Aorta (tissue), 5 donors: ENCODE results near the gene FER. TPM values are rescaled to one million over a fixed set of nuclear protein-coding genes. Genes with fewer than 3 reads are reported as not detected.
"Not testable (repeated sequence)": the region's sequence is repeated elsewhere in the genome, so short reads cannot be mapped to it uniquely, and the experiment has no call there.

Experiments used
- ATAC-seq: fragments of 200-7000 bp; cut with Tn5 transposase; one replicate; pipeline ENCODE4 v1.9.1; 2022; ENCODE audit warnings: moderate library complexity; ENCODE audit not compliant: low FRiP score
- DNase-seq, 2 donors: peaks; one replicate each; pipeline ENCODE4 v3.0.0-alpha.2; 2020
- H3K27ac ChIP-seq, 2 donors: one replicate each; pipeline ENCODE4 v1.5.1; 2013; ENCODE audit warnings: low read length in 2 of 2, mild to moderate bottlenecking in 2 of 2, moderate library complexity in 2 of 2, control low read depth in 1 of 2, inconsistent platforms in 1 of 2, low read depth in 1 of 2
- H3K27me3 ChIP-seq, 2 donors: one replicate each; pipeline ENCODE4 v1.6.1; 2013; ENCODE audit warnings: control low read depth in 1 of 2, low read length in 1 of 2, mild to moderate bottlenecking in 1 of 2, moderate library complexity in 1 of 2; ENCODE audit not compliant: insufficient read depth in 2 of 2, control insufficient read depth in 1 of 2
- H3K36me3 ChIP-seq, 2 donors: one replicate each; pipeline ENCODE4 v1.6.1; 2013; ENCODE audit warnings: control low read depth in 1 of 2, low read length in 1 of 2, mild to moderate bottlenecking in 1 of 2; ENCODE audit not compliant: insufficient read depth in 2 of 2, control insufficient read depth in 1 of 2
- H3K4me1 ChIP-seq, 2 donors: one replicate each; pipeline ENCODE4 v1.6.1; 2013; ENCODE audit warnings: low read length in 2 of 2, control low read depth in 1 of 2, mild to moderate bottlenecking in 1 of 2, moderate library complexity in 1 of 2; ENCODE audit not compliant: insufficient read depth in 2 of 2, control insufficient read depth in 1 of 2
- H3K4me3 ChIP-seq, 2 donors: one replicate each; pipeline ENCODE4 v1.5.1; 2013; ENCODE audit warnings: low read length in 2 of 2, control low read depth in 1 of 2, mild to moderate bottlenecking in 1 of 2
- H3K9me3 ChIP-seq: one replicate; pipeline ENCODE4 v1.6.1; 2013; ENCODE audit warnings: mild to moderate bottlenecking, low read length; ENCODE audit not compliant: control insufficient read depth
- WGBS, 2 donors: extraction: QIAGEN DNeasy Blood & Tissue Kit; methylation state at CpG; one replicate each; pipeline ENCODE4 v1.1.7; 2013; 5-methylcytosine and 5-hydroxymethylcytosine counted together
- intact Hi-C, 2 donors: fragments of 100-400 bp; cut with DNase I; formaldehyde crosslinking; loops; one replicate each; pipeline versions ENCODE4 v1.14.2 to v1.15.0; 2022
- polyA plus RNA-seq, 2 donors: library from polyadenylated mRNA; stranded (reverse); fragments of 200-250 nt; gene quantifications; one replicate each; pipeline ENCODE4 v1.2.3, GENCODE V29; 2013
- total RNA-seq, 2 donors: library from RNA; stranded (reverse); fragmentation: NEBNext Ultra II Directional; extraction: Animal tissue kit (Norgen Biotek cat#: 25700); gene quantifications; one replicate each; pipeline ENCODE4 v1.2.1, GENCODE V29; 2021
- donor health status: healthy with polysubstance abuse.
- donor health status: Bipolar disorder and iron deficiency.
- donor health status: DM: no; HTN: no; CAD: no.
- donor health status: DM: no; HTN: no; CAD: no.
- donor health status: DM: yes; HTN: yes; CAD: no.

Gene FER
- total and polyA plus RNA-seq, 4 donors: 5.1 to 54.6 (median 27.8) TPM

DNA sequence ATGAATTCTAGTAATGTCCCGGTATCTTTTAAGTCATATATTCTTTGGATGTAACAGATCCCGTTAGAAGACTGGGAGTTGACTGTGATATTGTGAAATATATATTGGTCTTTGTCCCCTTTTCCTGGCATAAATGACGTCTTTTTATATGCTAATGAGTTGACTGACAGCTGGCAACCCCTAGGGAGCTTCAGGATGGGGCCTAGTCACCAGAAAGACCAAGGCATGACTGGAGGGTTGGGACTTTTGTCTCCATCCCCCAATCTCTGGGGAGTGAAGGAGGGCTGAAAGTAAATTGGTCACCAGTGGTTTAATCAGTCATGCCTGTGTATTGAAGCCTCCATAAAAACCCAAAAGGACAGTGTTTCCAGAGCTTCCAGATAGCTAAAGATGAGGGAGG is 420.5 kb downstream of the FER start:
- H3K27ac ChIP-seq: no peak overlapping the region
- intact Hi-C loops: no loop called here
- WGBS, 2 donors: 92 to 96% methylated on average over 3 of the region's 3 CpGs
- no peaks in the 10 kb centered on the region for H3K27me3 ChIP-seq
- no peaks in the 10 kb centered on the region for H3K9me3 ChIP-seq
- ATAC-seq: no peak
- no peak overlapping the region for H3K4me3 ChIP-seq
- DNase-seq: no peak
- H3K36me3 ChIP-seq: no peaks in the 10 kb centered on the region
- H3K4me1 ChIP-seq: no peaks in the 10 kb centered on the region

DNA sequence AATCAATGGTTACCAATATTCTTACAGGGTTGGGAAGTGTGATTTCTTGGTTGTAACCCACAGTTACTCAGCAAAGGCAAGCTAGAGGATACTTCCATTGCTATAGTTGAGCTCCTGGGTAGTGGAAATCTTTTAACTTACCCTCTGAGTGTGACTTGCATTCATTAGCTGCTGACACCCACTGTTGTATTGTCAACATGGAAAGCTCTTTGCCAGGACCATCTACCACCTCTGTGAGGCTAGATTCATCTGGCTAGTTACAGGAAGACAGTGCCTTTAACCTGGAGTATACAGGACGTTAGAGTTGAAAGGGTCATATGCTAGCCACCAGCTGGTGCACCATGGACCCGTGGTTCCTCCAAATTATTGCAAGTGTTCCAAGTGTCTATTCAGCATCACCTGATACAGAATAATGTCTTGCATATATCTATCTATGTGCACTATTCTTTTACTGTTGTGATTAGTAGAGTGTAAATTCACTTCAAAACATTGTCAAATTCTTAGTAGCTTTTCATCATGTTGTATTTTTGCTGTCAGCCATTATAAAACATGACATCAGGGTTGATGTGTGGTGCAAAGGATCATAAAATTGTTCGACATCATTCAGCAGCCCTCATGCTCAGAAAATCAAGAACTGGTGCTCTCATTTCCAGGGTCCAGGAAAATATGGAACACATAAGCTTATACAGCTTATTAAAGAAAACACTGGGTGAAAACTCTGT is 423.1 kb downstream of the FER start:
- Histone ChIP-seq H3K27ac (no peak overlapping the region), H3K36me3 (no peaks in the 10 kb centered on the region), H3K27me3 (no peaks in the 10 kb centered on the region), H3K4me3 (no peak overlapping the region), H3K9me3 (no peaks in the 10 kb centered on the region), H3K4me1 (no peaks in the 10 kb centered on the region)
- ATAC-seq (no peak), DNase-seq (no peak)
- intact Hi-C loops: no loop called here
- WGBS, 2 donors: 86% methylated on average over 3 of the region's 3 CpGs

DNA sequence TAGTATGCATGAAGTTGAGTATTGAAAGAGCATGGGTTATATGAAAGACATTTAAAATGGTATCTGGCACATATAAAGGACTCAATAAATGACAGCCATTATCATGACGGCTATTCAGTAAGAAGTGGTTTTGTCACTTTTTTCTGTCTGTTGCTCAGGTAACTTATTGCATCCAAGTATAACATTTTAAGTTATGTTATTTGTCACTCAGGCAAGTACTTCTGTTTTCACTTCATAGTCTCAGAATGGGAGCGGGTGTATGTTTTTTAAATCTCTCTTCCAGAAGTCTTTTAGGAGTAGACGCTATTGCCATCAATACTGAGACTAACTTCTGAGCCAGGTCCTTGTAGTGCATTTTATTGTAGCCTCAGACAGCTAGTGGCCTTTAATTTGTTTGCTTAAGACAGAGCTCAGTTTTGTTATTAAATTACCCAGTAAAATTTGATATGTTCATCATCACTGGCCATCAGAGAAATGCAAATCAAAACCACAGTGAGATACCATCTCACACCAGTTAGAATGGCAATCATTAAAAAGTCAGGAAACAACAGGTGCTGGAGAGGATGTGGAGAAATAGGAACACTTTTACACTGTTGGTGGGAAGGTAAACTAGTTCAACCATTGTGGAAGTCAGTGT is 423.9 kb downstream of the FER start:
- H3K36me3 ChIP-seq, H3K27ac ChIP-seq, H3K4me1 ChIP-seq, H3K4me3 ChIP-seq, H3K9me3 ChIP-seq, DNase-seq, ATAC-seq, intact Hi-C loops, H3K27me3 ChIP-seq: not testable (repeated sequence)
- 89 to 95% methylated on average over 3 of the region's 3 CpGs for WGBS, 2 donors

DNA sequence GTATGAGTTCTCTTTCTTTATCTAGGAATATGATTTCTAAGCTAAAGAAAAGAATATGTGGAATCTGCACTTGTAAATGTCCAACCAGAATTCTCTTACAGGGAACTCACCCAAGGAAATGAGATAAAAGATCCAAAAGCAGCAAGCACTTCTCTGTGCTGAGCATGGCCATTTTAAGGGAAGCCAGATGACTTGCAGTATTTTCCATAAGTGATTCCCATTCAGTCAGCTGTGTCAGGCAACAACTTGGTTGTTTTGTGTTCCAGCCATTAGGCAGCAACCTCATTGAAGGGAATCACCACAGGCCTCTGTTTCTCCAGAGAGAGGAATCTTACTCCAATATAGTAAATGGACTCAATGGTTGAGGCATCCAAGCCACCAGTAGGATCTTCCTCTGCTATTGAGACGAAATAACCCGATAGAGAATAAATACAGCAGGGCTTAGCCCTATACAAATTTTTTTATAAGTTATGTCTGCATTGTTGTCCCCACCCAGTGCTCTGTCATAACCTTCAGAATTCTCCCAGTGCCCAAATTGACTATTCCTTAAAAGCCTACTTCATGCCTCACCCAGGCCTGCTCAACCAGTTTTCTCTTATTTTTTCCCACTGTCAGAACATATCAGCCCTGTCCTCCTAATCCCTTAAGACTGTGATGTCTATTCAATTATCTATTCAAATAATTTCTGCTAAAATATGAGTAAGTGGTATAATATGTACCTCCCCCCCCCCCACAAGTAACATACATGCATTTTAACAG is 425.5 kb downstream of the FER start:
- no peak for ATAC-seq
- H3K4me3 ChIP-seq: no peak overlapping the region
- no peak for DNase-seq
- no peaks in the 10 kb centered on the region for H3K9me3 ChIP-seq
- 98 to 100% methylated on average over 2 of the region's 2 CpGs for WGBS, 2 donors
- peaks cover 0 to 6% of the 10 kb centered on the region in 2 donors for H3K4me1 ChIP-seq
- H3K27me3 ChIP-seq: no peaks in the 10 kb centered on the region
- intact Hi-C loops: no loop called here
- H3K27ac ChIP-seq: no peak overlapping the region
- no peaks in the 10 kb centered on the region for H3K36me3 ChIP-seq

DNA sequence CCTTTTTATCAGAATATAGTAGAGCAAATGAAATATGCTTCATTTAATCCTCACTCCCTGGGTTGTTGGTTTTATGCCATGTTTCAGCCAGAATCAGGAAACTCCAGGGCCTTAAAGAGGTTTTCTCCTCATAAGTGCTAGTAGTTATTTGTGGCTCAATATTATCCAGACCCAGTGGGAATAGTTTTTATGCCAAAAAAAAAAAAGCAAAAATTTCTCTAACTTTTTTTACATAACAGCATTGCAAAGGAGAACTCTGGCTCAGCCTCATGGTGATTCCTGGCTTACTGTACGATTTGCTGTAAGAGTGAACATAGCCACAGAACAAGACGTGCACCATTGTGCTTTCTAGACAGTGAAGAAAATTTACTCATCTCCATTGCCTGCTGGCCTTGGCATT is 429.5 kb downstream of the FER start:
- DNase-seq (no peak), ATAC-seq (peak; percentile 60)
- Histone ChIP-seq H3K4me1 (peaks cover 0 to 6% of the 10 kb centered on the region in 2 donors), H3K27me3 (no peaks in the 10 kb centered on the region), H3K36me3 (no peaks in the 10 kb centered on the region), H3K4me3 (no peak overlapping the region), H3K27ac (no peak overlapping the region), H3K9me3 (no peaks in the 10 kb centered on the region)
- WGBS, 2 donors: 4 to 6% methylated on average over 2 of the region's 2 CpGs
- intact Hi-C loops: no loop called here

DNA sequence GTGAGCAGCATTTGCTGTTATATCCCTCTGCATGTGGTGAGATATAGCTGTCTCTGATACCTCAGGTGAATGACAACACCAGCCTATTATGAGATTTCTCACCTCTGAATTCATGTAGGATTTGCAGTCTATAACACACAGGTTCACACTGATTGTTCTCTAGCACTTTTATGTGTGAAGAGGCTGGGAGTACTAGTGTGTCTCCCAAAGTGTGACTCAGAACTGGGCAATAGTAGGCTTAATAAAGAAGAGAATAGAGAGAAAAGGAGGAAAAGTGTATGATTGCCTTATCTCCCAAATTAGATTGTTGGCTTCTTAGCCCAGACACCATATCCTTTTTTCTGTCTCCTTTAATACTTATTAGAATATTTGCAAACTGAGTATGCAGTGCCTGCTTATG is 430.1 kb downstream of the FER start:
- no peaks in the 10 kb centered on the region for H3K36me3 ChIP-seq
- ATAC-seq (peak; percentile 33), DNase-seq (no peak)
- intact Hi-C loops: no loop called here
- H3K4me1 ChIP-seq: peaks cover 0 to 6% of the 10 kb centered on the region in 2 donors
- no peaks in the 10 kb centered on the region for H3K9me3 ChIP-seq
- H3K4me3 ChIP-seq: no peak overlapping the region
- H3K27ac ChIP-seq: no peak overlapping the region
- no peaks in the 10 kb centered on the region for H3K27me3 ChIP-seq

DNA sequence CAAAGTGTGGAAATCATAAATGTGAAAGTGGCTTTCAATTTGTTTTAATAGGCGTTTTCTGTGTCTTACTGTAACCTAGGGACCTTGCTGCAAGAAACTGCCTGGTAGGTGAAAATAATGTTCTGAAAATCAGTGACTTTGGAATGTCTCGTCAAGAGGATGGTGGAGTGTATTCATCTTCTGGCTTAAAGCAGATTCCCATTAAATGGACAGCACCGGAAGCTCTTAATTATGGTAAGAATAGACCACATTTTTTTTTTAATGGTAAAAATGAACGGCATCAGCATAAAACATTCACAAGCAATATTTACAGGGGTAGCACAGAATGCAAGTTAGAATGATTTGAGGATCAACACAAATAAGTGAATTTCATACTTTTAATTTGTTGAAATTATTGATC is 433.0 kb downstream of the FER start:
- no peaks in the 10 kb centered on the region for H3K27me3 ChIP-seq
- WGBS, 2 donors: 97 to 98% methylated on average over 4 of the region's 4 CpGs
- intact Hi-C loops: no loop called here

DNA sequence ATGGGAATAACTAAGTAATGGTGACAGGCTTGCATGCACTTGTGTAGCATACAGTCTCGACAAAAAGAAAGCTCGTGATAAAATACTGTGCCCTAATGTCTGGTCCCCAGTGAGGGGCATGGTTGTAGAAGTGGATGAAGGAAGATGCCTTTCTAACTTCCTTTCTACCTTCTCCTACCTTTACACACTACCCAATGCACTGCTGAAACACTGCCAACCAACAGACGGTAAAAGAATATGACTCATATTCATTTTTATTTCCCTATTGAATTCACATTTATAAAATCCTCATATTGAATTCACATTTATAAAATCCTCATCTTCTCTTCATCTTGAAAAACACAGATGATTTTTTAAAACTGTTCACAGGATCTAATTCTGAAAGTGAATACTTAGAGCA is 439.1 kb downstream of the FER start:
- no peak overlapping the region for H3K27ac ChIP-seq
- H3K4me3 ChIP-seq: no peak overlapping the region
- H3K9me3 ChIP-seq: no peaks in the 10 kb centered on the region
- H3K36me3 ChIP-seq: peaks cover 3 to 7% of the 10 kb centered on the region in 2 donors
- 75 to 79% methylated on average over 3 of the region's 3 CpGs for WGBS, 2 donors
- DNase-seq (no peak), ATAC-seq (no peak)
- intact Hi-C loops: no loop called here
- H3K4me1 ChIP-seq: no peaks in the 10 kb centered on the region
- no peaks in the 10 kb centered on the region for H3K27me3 ChIP-seq

More for the DNA sequence above, 433.0 kb downstream of the FER start:
- no peak for ATAC-seq
- Histone ChIP-seq H3K9me3 (no peaks in the 10 kb centered on the region), H3K27ac (no peak overlapping the region), H3K4me3 (no peak overlapping the region), H3K36me3 (no peaks in the 10 kb centered on the region), H3K4me1 (peaks cover 0 to 6% of the 10 kb centered on the region in 2 donors)
- no peak for DNase-seq
